ENCODE data around the gene FAIM2.

DNA sequence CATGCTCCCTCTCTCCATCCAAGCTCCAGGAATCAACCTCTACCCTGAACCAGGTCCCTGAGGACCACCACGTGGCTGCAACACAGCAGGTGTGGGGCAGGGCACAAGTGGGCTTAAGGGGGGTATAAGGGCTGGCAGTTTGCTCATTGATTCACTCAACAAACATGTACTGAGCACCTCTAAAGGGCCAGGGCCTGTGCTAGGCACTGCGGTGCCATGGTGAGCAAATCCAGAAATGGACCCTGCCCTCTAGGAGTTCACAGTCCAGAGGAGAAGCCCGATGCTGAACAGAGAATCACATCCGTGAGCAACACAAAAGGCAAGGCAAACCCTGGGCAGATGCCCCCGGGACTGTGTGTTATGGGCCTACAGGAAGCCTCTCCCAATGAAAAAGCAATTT, 40.3 kb upstream of the FAIM2 start:
- TF ChIP-seq, protein P1, sequence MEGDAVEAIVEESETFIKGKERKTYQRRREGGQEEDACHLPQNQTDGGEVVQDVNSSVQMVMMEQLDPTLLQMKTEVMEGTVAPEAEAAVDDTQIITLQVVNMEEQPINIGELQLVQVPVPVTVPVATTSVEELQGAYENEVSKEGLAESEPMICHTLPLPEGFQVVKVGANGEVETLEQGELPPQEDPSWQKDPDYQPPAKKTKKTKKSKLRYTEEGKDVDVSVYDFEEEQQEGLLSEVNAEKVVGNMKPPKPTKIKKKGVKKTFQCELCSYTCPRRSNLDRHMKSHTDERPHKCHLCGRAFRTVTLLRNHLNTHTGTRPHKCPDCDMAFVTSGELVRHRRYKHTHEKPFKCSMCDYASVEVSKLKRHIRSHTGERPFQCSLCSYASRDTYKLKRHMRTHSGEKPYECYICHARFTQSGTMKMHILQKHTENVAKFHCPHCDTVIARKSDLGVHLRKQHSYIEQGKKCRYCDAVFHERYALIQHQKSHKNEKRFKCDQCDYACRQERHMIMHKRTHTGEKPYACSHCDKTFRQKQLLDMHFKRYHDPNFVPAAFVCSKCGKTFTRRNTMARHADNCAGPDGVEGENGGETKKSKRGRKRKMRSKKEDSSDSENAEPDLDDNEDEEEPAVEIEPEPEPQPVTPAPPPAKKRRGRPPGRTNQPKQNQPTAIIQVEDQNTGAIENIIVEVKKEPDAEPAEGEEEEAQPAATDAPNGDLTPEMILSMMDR (IDR thresholded peaks at IDR 0.05), result no peak
- TF ChIP-seq POLR2A (IDR thresholded peaks at IDR 0.05), result no peak

Measured in heart left ventricle (tissue), 13 donors.